Panc1 (cell line): ENCODE measurements around the gene CDAN1.

Experiments
- POLR2AphosphoS5 ChIP-seq: IDR thresholded peaks from 2 replicates; pipeline ENCODE4 v1.6.1; 2012; ENCODE audit warnings: mild to moderate bottlenecking, low read depth, low read length, moderate library complexity
- SIN3A ChIP-seq: IDR thresholded peaks from 2 replicates; pipeline ENCODE4 v1.6.1; 2012; ENCODE audit warnings: low read depth, mild to moderate bottlenecking, low read length, moderate library complexity, borderline replicate concordance; ENCODE audit not compliant: insufficient read depth
- TCF7L2 ChIP-seq: IDR thresholded peaks from 2 replicates; pipeline ENCODE4 v1.6.1; 2011; ENCODE audit warnings: mild to moderate bottlenecking, low read depth, low read length, inconsistent platforms
- TF ChIP-seq, protein P1 (sequence below): fragments of 450-650 bp; IDR thresholded peaks from 2 replicates; pipeline ENCODE4 v1.5.1; 2017; ENCODE audit warnings: mild to moderate bottlenecking
- TF ChIP-seq, protein P2 (sequence below), 2 experiments: IDR thresholded peaks; 2 replicates each; pipeline ENCODE4 v1.6.1; 2011 to 2012; ENCODE audit warnings: low read depth in 2 of 2, control low read depth in 1 of 2, low read length in 1 of 2, mild to moderate bottlenecking in 1 of 2, moderate library complexity in 1 of 2; ENCODE audit not compliant: insufficient read depth in 1 of 2

DNA sequence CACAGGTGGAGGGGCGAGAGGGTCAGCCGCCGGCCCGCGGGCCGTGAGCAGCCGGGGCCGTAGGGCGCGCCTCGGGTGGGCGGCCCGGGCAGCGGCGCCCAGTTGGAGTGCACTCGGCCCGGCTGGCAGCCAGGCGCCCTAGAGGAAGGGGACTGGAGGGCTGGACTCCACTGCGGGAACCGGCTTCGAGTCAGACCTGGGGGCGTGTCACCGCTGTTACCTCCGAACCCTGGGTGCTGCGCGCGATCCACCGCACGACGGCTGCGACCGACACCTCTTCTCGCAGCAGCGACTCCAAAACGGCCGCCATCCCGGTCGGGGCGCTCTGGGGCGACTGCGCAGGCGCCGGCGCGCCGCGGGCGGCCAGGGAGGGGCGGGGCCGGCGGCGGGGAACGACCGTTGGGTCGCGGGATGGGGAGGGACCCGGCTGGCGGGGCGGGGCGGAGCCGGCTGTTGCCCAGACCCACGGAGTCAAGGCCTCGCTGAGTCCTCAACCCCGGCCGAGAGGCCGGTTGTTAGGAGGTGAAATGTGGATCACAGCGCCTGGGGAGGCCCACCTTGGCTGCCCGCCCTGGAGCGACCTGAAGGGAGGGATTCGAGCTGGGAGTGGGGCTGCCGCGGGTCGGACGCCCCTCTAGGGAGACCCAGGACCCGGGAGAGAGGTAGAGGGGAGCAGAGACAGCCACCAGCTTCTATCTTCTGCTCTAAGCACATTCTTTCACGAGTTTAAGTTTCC is at the start of gene CDAN1:
- TF ChIP-seq, protein P1, sequence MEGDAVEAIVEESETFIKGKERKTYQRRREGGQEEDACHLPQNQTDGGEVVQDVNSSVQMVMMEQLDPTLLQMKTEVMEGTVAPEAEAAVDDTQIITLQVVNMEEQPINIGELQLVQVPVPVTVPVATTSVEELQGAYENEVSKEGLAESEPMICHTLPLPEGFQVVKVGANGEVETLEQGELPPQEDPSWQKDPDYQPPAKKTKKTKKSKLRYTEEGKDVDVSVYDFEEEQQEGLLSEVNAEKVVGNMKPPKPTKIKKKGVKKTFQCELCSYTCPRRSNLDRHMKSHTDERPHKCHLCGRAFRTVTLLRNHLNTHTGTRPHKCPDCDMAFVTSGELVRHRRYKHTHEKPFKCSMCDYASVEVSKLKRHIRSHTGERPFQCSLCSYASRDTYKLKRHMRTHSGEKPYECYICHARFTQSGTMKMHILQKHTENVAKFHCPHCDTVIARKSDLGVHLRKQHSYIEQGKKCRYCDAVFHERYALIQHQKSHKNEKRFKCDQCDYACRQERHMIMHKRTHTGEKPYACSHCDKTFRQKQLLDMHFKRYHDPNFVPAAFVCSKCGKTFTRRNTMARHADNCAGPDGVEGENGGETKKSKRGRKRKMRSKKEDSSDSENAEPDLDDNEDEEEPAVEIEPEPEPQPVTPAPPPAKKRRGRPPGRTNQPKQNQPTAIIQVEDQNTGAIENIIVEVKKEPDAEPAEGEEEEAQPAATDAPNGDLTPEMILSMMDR, result no peak
- TF ChIP-seq POLR2AphosphoS5, result peak; percentile 82
- TF ChIP-seq, protein P2, sequence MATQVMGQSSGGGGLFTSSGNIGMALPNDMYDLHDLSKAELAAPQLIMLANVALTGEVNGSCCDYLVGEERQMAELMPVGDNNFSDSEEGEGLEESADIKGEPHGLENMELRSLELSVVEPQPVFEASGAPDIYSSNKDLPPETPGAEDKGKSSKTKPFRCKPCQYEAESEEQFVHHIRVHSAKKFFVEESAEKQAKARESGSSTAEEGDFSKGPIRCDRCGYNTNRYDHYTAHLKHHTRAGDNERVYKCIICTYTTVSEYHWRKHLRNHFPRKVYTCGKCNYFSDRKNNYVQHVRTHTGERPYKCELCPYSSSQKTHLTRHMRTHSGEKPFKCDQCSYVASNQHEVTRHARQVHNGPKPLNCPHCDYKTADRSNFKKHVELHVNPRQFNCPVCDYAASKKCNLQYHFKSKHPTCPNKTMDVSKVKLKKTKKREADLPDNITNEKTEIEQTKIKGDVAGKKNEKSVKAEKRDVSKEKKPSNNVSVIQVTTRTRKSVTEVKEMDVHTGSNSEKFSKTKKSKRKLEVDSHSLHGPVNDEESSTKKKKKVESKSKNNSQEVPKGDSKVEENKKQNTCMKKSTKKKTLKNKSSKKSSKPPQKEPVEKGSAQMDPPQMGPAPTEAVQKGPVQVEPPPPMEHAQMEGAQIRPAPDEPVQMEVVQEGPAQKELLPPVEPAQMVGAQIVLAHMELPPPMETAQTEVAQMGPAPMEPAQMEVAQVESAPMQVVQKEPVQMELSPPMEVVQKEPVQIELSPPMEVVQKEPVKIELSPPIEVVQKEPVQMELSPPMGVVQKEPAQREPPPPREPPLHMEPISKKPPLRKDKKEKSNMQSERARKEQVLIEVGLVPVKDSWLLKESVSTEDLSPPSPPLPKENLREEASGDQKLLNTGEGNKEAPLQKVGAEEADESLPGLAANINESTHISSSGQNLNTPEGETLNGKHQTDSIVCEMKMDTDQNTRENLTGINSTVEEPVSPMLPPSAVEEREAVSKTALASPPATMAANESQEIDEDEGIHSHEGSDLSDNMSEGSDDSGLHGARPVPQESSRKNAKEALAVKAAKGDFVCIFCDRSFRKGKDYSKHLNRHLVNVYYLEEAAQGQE (IDR thresholded peaks at IDR 0.05; ENCODE audit: insufficient read depth in 1 of 2, low read depth in 2 of 2, low read length in 1 of 2), result no peak
- no peak; the same call in 1 of the 2 replicates for TF ChIP-seq SIN3A
- TF ChIP-seq TCF7L2, result no peak
